SU-DHL-6 (cell line): ENCODE results near the gene WNT9A.

ENCODE experiments used
- H2AFZ ChIP-seq: fragments of 200-600 bp; sonication (generic); 2 replicates; pipeline ENCODE4 v1.6.1; 2014; ENCODE audit warnings: low read depth, mild to moderate bottlenecking, moderate library complexity, mixed read lengths, antibody characterized with exemption, low read length; ENCODE audit not compliant: severe bottlenecking
- H3F3A ChIP-seq: fragments of 200-600 bp; shearing (Covaris generic); 2 replicates; pipeline ENCODE4 v1.6.0; 2016; ENCODE audit warnings: antibody characterized with exemption, mild to moderate bottlenecking; ENCODE audit not compliant: insufficient read depth
- H3K27ac ChIP-seq: fragments of 200-600 bp; sonication (generic); 2 replicates; pipeline ENCODE4 v1.5.1; 2016; ENCODE audit warnings: low read depth, mild to moderate bottlenecking, low read length, moderate library complexity, mixed read lengths
- H3K27me3 ChIP-seq: fragments of 200-600 bp; sonication (generic), shearing (Covaris generic); 2 replicates; pipeline ENCODE4 v1.6.0; 2014; ENCODE audit warnings: mild to moderate bottlenecking, low read length
- H3K36me3 ChIP-seq: fragments of 200-600 bp; sonication (generic); 2 replicates; pipeline ENCODE4 v1.6.1; 2014; ENCODE audit warnings: mild to moderate bottlenecking, low read length, mixed read lengths
- H3K4me2 ChIP-seq: fragments of 300-600, 200-600 bp; shearing (Covaris generic), sonication (generic); 2 replicates; pipeline ENCODE4 v1.6.0; 2014; ENCODE audit warnings: low read length, low read depth, mild to moderate bottlenecking; ENCODE audit not compliant: poor library complexity, severe bottlenecking
- H3K4me3 ChIP-seq: fragments of 200-600 bp; sonication (generic); 2 replicates; pipeline ENCODE4 v1.5.1; 2014; ENCODE audit warnings: antibody characterized with exemption, low read length, mild to moderate bottlenecking, mixed read lengths; ENCODE audit not compliant: insufficient read depth, poor library complexity, severe bottlenecking
- H3K79me2 ChIP-seq: fragments of 200-600 bp; sonication (generic); 2 replicates; pipeline ENCODE4 v1.6.1; 2014; ENCODE audit warnings: mild to moderate bottlenecking, low read length, moderate library complexity; ENCODE audit not compliant: insufficient read depth
- H3K9ac ChIP-seq: fragments of 200-600 bp; sonication (generic); 2 replicates; pipeline ENCODE4 v1.7.0; 2014; ENCODE audit warnings: mild to moderate bottlenecking, low read length
- H3K9me2 ChIP-seq: fragments of 200-600 bp; sonication (generic); replicated peaks from 2 replicates; pipeline ENCODE4 v1.6.1; 2014; ENCODE audit warnings: low read length; ENCODE audit not compliant: insufficient read depth
- H3K9me3 ChIP-seq: fragments of 200-600 bp; sonication (generic); 2 replicates; pipeline ENCODE4 v1.6.1; 2014; ENCODE audit warnings: low read length, mixed read lengths; ENCODE audit not compliant: insufficient read depth
- H4K20me1 ChIP-seq: fragments of 200-600 bp; sonication (generic); 2 replicates; pipeline ENCODE4 v1.6.1; 2014; ENCODE audit warnings: low read depth, mild to moderate bottlenecking, antibody characterized with exemption, low read length, moderate library complexity, mixed read lengths
- CTCF ChIP-seq: fragments of 200-600 bp; sonication (generic); IDR thresholded peaks from one replicate; pipeline ENCODE4 v1.5.1; 2017; ENCODE audit warnings: antibody characterized with exemption, mild to moderate bottlenecking, low read length, moderate library complexity; ENCODE audit not compliant: insufficient read depth, poor library complexity, severe bottlenecking
- EZH2phosphoT487 ChIP-seq: fragments of 200-600 bp; sonication (generic), shearing (Covaris generic); conservative IDR thresholded peaks from 2 replicates; pipeline ENCODE4 v1.6.1; 2018; ENCODE audit warnings: mild to moderate bottlenecking, antibody characterized with exemption, low read length, moderate library complexity, mixed read lengths

WNT9A gene

DNA sequence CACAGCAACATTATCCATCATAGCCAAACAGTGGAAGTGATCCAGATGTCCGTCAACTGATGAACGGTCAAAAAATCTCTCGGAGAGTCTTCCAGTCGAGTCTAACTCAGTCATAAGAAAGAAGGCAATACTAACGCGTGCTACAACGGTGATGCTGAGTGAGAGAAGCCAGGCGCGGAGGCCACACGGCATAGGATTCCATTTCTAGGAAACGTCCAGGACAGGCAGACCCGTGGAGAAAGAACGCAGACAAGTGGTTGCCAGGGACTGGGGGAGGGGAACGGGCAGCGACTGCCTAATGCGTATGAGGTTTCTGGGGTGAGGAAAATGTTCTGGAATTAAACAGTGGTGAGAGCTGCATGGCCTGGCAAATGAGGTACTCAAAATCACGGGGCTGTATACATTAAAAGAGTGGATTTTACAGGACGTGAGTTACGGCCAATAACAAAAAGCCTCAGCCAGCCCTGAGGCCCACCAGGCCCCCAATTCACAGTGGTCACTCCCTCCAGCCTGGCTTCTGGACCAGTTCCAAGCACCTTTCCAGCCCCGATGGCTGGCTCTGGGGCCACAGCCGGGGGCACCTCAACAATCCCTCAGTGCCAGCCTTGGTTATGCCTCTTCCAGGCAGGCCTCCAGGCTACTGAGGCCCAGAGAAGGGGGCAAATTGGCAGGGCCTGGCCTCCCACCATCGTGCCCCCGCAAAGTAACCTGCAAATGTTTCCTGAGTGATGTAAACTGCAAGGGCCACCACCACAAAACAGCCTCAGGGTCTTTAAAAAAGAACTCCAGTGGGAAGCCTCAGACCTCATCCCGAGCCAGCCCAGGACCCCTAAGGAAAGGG is 3.4 kb downstream of the WNT9A start:
- H2AFZ ChIP-seq: no peak overlapping the region
- no peaks in the 10 kb centered on the region for H3K36me3 ChIP-seq
- no peak overlapping the region for H3K27ac ChIP-seq
- H3K9me2 ChIP-seq: no peaks in the 10 kb centered on the region
- H3K4me2 ChIP-seq: no peak overlapping the region
- H3K4me3 ChIP-seq: no peak overlapping the region
- no peak for TF ChIP-seq EZH2phosphoT487
- TF ChIP-seq CTCF: no peak
- no peaks in the 10 kb centered on the region for H4K20me1 ChIP-seq
- H3K79me2 ChIP-seq: no peaks in the 10 kb centered on the region
- no peaks in the 10 kb centered on the region for H3F3A ChIP-seq
- H3K9me3 ChIP-seq: no peaks in the 10 kb centered on the region
- no peak overlapping the region for H3K9ac ChIP-seq
- no peaks in the 10 kb centered on the region for H3K27me3 ChIP-seq

GRCh38 chr1:227943381-227944089 is 4.2 kb downstream of the WNT9A start:
- no peak overlapping the region for H3K4me3 ChIP-seq
- no peaks in the 10 kb centered on the region for H3F3A ChIP-seq
- H3K4me2 ChIP-seq: no peak overlapping the region
- H4K20me1 ChIP-seq: no peaks in the 10 kb centered on the region
- no peaks in the 10 kb centered on the region for H3K9me3 ChIP-seq
- H3K9me2 ChIP-seq: no peaks in the 10 kb centered on the region
- TF ChIP-seq EZH2phosphoT487 (no peak), CTCF (no peak)
- no peaks in the 10 kb centered on the region for H3K36me3 ChIP-seq
- H3K27ac ChIP-seq: no peak overlapping the region
- H3K79me2 ChIP-seq: no peaks in the 10 kb centered on the region
- H3K9ac ChIP-seq: no peak overlapping the region
- H3K27me3 ChIP-seq: no peaks in the 10 kb centered on the region
- no peak overlapping the region for H2AFZ ChIP-seq

DNA sequence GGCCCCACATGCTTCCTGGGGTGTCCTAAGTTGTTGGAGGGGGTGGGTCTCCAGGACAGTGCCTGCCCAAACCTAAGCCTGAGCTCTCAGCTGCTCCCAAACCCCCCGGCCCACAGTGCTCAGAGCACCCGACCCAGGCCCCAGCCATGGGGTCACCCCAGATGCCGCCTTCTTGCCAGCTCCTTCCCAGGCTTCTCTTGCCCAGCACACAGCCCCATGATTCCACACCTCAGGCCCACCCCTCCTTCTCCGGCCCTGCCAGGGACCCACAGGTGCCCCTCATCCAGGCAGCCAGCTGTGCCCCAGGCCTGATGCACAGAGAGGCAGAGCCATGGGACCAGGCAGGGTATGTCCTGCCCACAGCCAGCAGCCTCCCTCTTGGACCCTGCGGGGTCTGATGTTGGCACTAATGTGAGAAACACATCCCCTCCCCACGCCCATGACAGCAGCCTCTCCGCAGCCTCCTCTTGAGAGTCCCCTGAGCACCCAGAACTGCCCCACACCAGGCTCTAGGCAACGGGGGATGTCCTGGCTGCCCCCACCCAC is 4.9 kb downstream of the WNT9A start:
- Histone ChIP-seq H4K20me1 (no peaks in the 10 kb centered on the region), H3K4me3 (no peak overlapping the region), H2AFZ (no peak overlapping the region), H3F3A (no peaks in the 10 kb centered on the region), H3K36me3 (no peaks in the 10 kb centered on the region), H3K27me3 (no peaks in the 10 kb centered on the region), H3K9ac (no peak overlapping the region), H3K4me2 (no peak overlapping the region), H3K9me2 (no peaks in the 10 kb centered on the region), H3K27ac (no peak overlapping the region), H3K9me3 (no peaks in the 10 kb centered on the region), H3K79me2 (no peaks in the 10 kb centered on the region)
- TF ChIP-seq EZH2phosphoT487 (no peak), CTCF (no peak)
